HG03103 (cell line): ENCODE results near the gene IFRD2.
A peak's percentile ranks its signal among the peaks of the same experiment; 100 is the strongest.

Experiments used
- ATAC-seq: cut with Tn5 transposase; IDR thresholded peaks from one replicate; pipeline ENCODE4 v1.9.1; 2021; ENCODE audit warnings: low read depth; ENCODE audit not compliant: unreplicated experiment

IFRD2 gene, protein sequence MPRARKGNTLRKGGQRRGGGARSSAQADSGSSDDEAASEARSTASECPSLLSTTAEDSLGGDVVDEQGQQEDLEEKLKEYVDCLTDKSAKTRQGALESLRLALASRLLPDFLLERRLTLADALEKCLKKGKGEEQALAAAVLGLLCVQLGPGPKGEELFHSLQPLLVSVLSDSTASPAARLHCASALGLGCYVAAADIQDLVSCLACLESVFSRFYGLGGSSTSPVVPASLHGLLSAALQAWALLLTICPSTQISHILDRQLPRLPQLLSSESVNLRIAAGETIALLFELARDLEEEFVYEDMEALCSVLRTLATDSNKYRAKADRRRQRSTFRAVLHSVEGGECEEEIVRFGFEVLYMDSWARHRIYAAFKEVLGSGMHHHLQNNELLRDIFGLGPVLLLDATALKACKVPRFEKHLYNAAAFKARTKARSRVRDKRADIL

DNA sequence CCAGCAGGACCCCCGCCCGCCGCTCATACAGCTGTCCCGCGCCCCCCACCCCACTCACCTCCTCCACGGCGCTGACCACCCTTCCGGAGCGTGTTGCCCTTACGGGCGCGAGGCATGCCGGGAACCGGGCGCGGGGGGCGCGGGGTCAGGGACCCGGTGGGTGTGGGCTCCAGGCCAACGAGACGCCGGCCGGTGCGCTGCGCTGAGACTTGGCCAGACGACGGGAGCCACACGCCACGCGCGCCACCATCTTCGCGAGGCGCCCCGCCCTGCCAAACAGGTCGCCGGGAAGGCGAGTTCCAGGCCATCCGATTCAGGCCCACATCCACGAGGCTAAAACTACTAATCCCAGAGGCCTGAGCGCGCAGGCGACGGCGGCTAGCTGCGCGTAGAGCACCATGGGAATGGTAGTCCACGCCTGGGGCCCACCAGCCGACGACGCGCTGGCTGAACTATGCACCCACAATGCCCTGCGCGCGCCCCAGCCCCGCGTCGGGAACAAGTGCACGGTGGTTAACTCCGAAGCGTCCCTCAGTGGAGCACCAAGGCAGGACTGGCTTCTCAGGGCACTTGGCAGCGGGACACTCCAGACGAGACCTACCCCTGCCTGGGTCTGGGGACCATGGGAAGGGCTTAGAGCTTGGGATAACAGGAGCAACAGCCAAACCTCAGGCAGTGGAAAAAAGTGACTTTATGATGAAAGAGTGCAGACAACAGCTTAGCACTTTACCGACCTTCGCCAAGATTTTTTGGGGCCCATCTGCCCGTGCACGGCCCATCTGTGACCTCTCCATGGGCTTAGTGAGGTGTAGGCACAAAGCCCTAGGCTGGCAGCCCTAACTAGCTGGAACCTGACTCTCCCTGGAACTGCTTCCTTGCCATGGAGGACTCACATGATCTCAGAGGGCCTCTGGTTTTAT, at the start of gene IFRD2:
Gene IFRD2, minus strand, starts transcription at position 271 of the 920 bp plus-strand sequence. Its CDS starts 155 bp downstream, at position 116.
- ATAC-seq: peak; percentile 92

DNA sequence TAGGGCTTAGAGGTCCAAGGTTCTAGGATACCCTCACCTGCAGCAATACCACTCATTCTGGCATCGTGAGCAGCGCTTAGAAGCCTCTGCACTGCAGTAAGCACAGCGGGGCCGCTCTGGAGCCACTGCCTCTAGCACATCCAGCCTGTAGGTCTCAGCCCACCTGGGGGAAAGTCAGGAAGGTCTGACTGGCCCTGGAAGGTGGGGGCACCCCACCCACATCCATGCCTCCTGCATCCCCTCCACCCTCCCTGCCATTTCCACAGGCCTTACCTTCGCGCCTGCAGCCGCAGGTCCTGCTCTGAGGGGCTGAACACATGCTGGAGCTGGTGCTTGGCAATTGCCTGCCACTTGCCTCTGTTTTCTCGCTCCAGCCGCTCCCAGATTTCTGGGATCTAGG, 49.3 kb upstream of the IFRD2 start:
- ATAC-seq: no peak

DNA sequence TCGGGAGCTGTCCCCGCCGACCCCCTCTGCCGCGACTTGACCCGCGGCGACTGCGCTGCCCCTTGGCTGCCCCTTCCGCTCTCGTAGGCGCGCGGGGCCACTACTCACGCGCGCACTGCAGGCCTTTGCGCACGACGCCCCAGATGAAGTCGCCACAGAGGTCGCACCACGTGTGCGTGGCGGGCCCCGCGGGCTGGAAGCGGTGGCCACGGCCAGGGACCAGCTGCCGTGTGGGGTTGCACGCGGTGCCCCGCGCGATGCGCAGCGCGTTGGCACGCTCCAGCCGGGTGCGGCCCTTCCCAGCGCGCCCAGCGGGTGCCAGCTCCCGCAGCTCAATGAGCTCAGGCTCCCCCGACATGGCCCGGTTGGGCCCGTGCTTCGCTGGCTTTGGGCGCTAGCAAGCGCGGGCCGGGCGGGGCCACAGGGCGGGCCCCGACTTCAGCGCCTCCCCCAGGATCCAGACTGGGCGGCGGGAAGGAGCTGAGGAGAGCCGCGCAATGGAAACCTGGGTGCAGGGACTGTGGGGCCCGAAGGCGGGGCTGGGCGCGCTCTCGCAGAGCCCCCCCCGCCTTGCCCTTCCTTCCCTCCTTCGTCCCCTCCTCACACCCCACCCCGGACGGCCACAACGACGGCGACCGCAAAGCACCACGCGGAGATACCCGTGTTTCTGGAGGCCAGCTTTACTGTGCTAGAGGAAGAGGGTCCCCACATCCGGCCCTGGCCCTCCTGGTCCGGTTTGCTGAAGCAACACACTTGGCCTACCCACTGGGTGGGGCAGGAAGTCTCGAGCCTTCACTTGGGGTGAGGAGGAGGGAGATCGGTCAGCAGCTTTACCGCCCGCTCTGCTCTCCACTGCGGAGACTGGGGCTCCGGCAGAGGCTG, 48.5 kb upstream of the IFRD2 start, which contains the start of gene RASSF1:
Gene RASSF1, minus strand, starts transcription at position 389 of the 882 bp plus-strand sequence. Its CDS starts 31 bp downstream, at position 358.
- ATAC-seq: no peak

DNA sequence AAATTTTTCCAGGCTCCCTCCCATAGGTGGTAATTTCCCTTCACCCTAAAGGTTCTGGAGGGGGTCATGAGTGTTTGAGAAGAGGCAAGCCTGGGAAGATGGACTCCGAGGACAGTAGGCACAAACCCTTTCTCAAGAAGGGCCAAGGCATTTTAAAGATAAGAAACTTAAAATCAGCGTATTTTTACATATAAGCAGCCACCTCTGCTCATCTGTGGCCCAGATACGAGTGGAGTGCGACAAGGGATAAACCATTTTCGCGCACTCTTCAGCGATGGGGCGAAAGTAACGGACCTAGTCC, 47.9 kb upstream of the IFRD2 start:
- ATAC-seq: no peak

DNA sequence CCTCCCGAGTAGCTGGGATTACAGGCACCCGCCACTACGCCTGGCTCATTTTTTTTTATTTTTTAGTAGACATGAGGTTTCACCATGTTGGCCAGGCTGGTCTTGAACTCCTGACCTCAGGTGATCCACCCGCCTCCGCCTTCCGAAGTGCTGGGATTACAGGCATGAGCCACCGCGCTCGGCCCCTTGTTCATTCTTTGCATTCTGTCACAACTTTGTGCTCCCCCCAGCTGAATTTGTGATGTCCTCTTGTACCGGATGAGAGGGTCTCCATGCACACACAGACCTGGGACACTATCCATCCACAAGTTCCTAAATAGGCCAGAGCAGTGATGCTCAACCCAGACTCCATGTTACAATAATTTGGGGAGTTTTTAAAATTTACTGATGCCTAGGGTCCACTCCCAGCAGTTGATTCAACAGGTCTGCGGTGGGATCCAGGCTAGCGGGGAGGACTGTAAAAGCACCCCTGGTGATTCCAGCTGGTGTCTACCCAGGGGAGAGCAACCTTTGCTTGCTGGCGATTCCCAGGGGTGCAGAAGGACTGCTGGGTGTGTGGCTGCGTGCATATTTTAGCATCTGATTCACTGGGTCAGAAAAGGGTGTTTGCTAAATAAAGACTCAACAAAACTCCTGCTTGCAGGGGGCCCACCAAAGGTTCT, 47.4 kb upstream of the IFRD2 start:
- no peak for ATAC-seq

DNA sequence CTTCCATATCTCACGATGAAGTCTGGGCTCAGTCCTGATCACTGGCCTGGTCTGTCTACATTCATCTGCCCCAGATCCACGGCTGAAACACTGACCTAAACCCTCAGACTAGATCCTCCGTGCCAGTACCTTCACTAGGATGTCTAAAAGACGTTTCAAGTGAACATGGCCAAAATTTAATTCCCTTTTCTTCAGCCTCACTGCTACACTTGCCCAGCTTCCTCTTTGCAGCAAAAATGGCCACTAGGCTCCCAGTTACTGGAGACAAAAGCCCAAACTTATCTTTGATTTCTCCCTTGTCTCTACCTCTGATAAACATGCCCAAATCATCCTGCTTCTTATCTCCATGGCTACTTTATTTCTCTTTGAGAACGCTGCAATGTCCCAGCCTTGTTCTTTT, 46.7 kb upstream of the IFRD2 start:
- no peak for ATAC-seq

DNA sequence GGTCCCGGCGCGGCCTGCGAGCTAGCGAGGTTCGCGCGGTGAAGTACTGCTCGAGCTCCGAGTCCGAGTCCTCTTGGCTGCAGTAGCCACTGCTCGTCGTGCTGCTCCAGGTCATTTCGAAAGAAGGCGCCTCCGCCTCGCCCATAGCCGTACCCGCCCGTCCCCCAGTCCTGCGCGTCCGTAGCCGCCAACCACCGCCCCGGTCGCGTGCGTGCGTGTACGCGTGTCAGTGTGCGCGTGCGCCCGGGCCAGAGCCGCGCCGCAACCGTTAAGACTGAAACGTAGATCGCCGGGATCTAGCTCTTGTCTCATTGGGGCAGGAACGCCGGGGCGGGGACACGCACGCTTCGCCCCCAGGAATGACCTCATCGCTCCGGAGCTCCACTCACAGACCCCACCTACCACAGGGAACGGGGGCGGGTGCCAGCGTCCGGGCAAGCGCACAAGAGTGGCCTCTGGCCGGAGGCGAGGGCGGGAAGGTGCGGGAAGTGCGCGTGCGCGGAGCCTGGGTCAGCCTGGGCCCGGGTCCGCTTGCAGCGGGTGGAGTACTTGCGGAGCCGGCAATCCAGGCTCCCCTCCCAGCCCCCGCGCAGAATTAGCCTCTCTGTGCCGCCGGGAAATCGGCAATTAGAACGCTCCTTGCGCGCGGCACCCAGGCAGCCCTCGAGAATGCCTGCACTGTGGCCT, 45.1 kb upstream of the IFRD2 start:
- ATAC-seq: peak; percentile 67

DNA sequence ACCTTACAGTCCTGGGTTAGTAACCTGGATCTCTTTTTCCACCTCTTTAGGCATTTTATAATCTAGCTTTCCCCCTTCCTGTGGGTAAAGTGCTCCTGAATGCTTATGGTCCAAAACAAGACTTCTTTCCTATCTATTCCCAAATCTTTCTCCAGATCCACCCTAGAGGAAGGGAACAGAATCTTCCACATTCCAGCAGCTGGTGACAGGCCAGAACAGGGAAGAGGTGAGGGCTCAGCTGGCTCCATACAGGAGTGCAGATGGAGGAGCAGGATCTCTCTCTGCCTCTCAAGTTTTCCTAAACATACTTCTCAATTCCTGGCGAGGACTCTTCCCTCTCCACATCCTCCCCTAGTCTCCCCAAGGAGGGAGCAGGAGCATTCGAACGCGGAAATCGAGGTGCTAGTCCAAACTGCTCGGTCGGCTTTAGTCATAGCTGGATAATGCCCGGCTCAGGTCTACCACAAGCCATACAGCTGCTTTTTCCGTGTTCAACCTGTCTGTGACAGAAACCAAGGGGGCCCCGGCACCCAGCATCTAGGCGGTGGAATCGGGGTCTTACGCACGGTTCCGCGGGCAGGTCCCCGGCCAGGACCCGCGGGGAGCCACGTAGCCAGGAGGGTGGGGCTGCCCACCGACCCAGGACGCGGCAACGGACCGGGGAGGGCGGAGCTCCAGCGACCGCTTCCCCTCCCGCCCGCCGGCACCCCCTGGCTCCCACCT, 44.4 kb upstream of the IFRD2 start:
- peak; percentile 31 for ATAC-seq

DNA sequence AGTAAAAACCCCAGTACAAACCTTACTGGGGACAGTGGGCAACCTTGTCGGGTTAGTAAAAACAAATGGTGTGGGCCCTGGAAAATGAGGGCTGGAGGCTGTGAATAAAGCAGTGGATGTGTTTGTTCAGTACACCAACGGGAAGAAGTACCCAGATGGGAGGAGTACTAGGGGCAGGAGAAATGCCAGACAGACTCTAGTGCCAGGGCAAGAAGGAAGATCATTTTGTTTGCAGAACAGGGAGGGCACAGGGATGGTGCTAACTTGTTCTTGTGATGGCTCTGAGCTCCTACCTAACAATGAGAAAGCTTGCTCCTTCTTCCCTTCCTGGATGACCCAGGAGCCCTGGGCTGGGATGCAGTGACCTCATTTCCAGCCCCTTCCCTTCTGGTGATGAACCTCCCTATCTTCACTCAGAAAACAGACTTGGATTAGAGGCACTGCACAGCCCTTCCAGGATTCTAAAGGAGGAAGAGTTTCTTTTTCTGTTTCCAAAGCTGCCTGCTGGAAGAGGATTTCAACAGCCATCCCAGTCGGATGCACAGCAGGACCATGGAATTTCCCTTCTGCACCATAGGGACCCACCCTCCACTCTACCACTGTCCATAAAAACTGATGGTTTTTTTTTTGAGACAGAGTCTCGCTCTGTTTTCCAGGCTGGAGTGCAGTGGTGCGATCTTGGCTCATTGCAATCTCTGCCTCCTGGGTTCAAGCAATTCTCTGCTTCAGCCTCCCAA, 42.3 kb upstream of the IFRD2 start:
- ATAC-seq: no peak

DNA sequence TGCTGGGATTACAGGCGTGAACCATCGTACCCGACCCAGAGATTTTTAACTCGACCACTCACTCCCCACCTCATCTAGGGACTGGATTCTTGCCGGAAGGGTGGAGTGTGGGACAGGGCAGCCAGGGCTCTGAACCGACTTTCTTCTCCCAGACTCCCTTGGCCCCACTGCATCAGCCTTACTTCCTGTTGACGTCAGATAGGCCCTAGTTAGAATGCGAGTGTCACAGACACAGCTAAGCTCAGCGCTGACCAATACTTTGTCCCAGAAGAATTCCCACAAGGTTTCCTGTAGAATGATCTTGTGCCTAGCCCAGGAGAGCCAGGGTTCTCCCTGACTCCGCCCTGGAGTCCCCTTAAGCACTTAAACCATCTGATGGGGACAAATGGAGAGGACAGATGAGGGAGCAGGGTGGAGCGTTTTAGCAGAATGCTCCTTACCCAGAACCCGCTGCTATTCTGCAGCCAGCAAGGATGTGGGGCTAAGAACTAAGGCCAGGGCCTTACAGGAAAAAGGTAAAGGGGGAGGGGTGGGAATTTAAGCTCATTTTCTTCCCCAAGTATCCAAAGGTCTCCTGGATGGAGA, 41.6 kb upstream of the IFRD2 start:
- ATAC-seq: no peak

DNA sequence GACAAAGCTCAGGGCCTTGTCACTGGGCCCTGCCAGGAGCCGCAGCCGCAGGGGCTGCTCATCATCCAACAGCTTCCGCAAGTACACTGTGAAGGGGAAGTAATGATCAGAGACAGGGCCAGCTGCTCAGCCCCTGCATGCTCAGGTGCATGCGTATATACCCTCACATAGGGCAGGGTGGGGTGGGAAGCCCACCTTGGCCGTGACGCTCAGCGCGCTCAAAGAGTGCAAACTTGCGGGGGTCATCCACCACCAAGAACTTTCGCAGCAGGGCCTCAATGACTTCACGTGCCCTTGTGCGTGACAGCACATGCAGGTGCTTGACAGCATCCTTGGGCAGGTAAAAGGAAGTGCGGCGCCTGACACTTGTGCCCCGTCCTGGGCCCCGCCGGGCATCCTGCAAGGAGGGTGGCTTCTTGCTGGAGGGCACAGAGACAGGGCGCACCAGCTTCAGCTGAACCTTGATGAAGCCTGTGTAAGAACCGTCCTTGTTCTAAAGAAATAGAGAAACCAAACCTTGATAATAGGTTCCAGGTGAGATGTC, 39.2 kb upstream of the IFRD2 start:
- ATAC-seq: no peak

DNA sequence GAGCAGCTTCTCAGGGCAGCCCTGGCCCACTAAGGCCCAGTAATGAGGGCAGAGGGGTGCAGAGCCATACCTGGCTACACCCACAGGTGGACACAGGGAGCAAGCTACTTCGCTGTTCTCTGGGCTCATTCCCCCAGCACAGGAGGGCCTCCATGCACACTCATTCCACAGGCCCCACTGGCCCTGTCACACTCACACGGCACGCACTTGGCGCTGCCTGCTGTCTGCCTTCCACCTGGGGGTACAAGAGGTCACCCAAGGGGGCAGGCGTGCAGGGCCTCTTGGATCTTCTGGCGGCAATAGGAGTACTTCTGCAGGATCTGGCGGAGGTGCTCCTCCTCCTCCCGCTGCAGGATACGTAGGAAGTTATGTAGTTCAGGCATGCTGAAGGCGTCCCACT, 38.1 kb upstream of the IFRD2 start:
- ATAC-seq: no peak

DNA sequence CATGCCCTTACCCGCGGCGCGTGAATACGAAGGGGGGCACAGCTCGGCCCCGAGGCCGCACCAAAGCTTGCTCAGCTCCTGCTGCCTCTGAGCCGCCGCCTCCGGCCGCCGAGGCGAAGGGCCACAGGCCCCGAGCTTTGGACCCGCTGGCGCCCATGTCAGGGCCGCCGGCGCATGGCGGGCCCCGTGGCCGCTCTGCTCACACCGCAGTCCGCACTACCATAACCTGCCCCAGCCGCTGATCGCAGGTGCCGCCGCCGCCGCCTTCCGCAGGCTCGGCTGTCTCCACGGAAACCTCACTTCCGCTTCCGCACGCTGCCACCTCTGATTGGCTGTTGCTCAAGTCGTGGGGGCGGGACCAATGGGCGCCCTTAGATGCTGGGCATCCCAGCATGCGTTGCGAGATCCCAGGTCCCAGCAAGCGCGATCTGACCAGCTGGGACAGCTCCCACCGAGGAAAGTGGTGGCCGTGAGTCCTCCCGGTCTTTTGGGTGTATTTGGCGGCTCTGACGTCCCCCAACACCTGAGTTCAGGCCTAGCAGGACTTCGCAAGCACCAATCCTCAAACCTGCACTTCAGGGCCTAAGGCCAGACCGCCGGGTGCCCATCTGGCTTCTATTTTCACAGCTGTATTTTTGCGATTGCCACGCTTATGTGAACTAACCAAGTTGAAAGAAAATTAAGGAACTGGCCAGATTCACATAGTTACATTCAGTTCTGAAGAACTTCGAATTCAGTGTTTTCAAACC, 35.9 kb upstream of the IFRD2 start, which contains the start of gene TUSC2:
Gene TUSC2, minus strand, starts transcription at position 281 of the 749 bp plus-strand sequence. Its CDS starts 124 bp downstream, at position 157.
- peak; percentile 84 for ATAC-seq

DNA sequence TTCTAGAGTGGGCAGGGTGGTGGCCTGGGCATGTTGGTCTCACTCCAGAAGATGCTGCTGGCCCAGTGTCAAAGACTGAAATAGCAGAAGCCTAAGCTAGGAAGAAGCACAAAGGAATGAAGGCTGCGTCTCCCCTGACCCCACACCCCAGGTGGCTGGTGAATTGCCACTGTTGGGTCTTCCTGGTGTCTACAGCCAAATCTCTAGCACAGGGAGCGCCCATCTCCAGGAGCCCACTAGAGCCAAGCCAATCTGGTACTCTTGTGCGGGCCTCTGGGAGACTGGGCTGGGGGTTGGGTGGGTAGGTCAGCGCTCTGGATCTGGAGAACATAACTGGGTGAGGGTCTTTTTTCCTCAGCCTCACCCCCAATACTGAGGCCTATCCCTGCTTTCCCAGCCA, 34.9 kb upstream of the IFRD2 start:
- ATAC-seq: no peak

DNA sequence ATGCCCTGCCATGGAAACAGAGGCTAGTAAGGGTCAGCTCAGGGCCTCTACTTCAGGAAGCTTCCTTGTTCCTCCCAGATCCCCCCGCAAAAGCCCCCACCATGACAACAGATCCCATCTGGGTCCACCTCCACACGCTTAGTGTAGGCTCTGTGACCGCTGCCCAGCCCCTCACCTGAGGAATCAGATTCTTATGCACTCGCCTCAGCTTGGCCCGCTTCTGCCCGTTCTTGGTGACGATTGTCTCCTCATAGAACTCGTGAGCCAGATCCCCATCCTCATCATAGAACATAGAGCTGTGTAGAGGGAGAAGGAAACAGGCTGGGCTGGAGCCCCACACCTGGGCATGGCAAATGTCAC, 33.9 kb upstream of the IFRD2 start:
- no peak for ATAC-seq

DNA sequence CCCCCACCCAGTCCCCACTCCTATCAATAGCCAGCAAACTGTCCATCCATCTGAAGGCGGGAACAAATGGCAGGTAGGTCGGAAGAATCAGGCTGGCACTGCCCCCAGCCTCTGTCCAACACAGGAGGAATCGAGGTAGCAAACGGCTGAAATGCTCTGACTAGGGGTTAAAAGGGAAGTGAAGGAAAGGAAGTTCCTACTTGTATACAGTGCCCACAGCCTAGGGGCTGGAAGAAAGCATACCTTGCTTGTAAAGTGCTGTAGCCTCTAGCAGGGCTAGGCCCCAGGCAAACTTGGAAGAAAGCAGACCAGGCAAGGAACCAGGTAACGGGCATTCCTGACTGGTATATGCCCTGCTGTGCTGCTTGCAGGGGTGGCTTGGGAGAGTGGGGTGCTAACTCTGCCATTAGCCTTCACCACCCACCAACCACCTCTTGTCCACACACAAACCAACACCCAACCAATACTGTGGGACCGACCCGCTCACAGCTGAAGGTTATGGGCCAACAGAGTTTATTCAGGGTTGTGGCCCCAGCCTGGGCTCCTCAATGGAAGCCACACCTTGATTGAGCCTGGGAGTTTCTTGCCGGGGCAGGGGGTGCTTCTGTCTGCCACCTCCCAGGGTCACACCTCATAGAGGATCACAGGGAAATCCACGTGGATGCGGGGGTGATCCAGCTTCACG, 33.4 kb upstream of the IFRD2 start:
- no peak for ATAC-seq
